Testis (tissue), 3 donors: Measurements from ENCODE around the gene NAP1L4. TPM values are rescaled to one million over a fixed set of nuclear protein-coding genes. Genes with fewer than 3 reads are reported as not detected.
A peak's percentile ranks its signal among the peaks of the same experiment; 100 is the strongest.

Source experiments
- DNase-seq: peaks from one replicate; pipeline ENCODE4 v3.0.0-alpha.2; 2019
- H3K27ac ChIP-seq, 2 donors: fragments of 200-600 bp; sonication (generic); one replicate each; pipeline ENCODE4 v1.5.1; 2019
- H3K27me3 ChIP-seq: fragments of 200-600 bp; sonication (generic); one replicate; pipeline ENCODE4 v1.5.1; 2019
- H3K36me3 ChIP-seq: fragments of 200-600 bp; sonication (generic); one replicate; pipeline ENCODE4 v1.5.1; 2017; ENCODE audit warnings: low read depth; ENCODE audit errors: missing control alignments
- H3K4me1 ChIP-seq: fragments of 200-600 bp; sonication (generic); one replicate; pipeline ENCODE4 v1.5.1; 2019
- H3K4me3 ChIP-seq, 2 donors: fragments of 200-600 bp; sonication (generic); one replicate each; pipeline ENCODE4 v1.5.1; 2017 to 2019
- H3K9me3 ChIP-seq: fragments of 200-600 bp; sonication (generic); one replicate; pipeline ENCODE4 v1.5.1; 2017
- CTCF ChIP-seq, 3 experiments: fragments of 450-650 bp in 2 of 3; fragments of 200-600 bp in 1 of 3; sonication (generic) in 1 of 3; IDR thresholded peaks; one replicate each; pipeline ENCODE4 v1.5.1; 2016 to 2019; ENCODE audit warnings: antibody characterized with exemption in 3 of 3, mild to moderate bottlenecking in 2 of 3, moderate library complexity in 1 of 3
- POLR2A ChIP-seq: fragments of 450-650 bp; IDR thresholded peaks from one replicate; pipeline ENCODE4 v1.6.1; 2017; ENCODE audit warnings: antibody characterized with exemption, mild to moderate bottlenecking, moderate library complexity
- WGBS, 2 donors: methylation state at CpG; one replicate each; pipeline ENCODE4 v1.1.5; 2018; 5-methylcytosine and 5-hydroxymethylcytosine counted together
- intact Hi-C: fragments of 100-400 bp; cut with DNase I; formaldehyde crosslinking; loops from one replicate; pipeline ENCODE4 v1.15.1; 2023; ENCODE audit warnings: low total_unique reads
- polyA plus RNA-seq: library from polyadenylated mRNA; stranded (reverse); fragments of 350-450 nt; fragmentation: Illumina TruSeq; extraction: RNeasy Lipid Tissue Mini Kit (QIAGEN cat#74804); gene quantifications from one replicate; pipeline ENCODE4 v1.2.3, GENCODE V29; 2014; ENCODE audit warnings: low read depth, low replicate concordance; ENCODE audit not compliant: insufficient read depth
- total RNA-seq, 2 donors: library from RNA; depleted of rRNA; stranded (reverse); fragments of >200 nt; gene quantifications; one replicate each; pipeline ENCODE4 v1.2.3, GENCODE V29; 2016

The NAP1L4 gene
- total and polyA plus RNA-seq, 3 donors from 2014 or later, result 165 to 208 (median 206) TPM

GRCh38 chr11:2996976-2997375 lies 4.8 kb upstream of the NAP1L4 start:
- H3K36me3 ChIP-seq, result no peaks in the 10 kb centered on the region
- H3K9me3 ChIP-seq, result no peaks in the 10 kb centered on the region
- no peak overlapping the region for H3K4me3 ChIP-seq
- TF ChIP-seq CTCF (IDR thresholded peaks at IDR 0.05) (no peak), POLR2A (no peak)
- no peak for DNase-seq
- 69 to 82% methylated on average over 6 of the region's 6 CpGs for WGBS, 2 donors
- H3K27ac ChIP-seq, result no peak overlapping the region
- H3K4me1 ChIP-seq, result peaks cover 15% of the 10 kb centered on the region
- H3K27me3 ChIP-seq, result no peaks in the 10 kb centered on the region
- intact Hi-C loops, result no loop called here

- Histone ChIP-seq H3K36me3 (no peaks in the 10 kb centered on the region), H3K27ac (no peak overlapping the region), H3K4me3 (no peak overlapping the region), H3K4me1 (peaks cover 11% of the 10 kb centered on the region), H3K27me3 (no peaks in the 10 kb centered on the region), H3K9me3 (no peaks in the 10 kb centered on the region)
- TF ChIP-seq CTCF (IDR thresholded peaks at IDR 0.05), result no peak
- TF ChIP-seq POLR2A, result no peak
- intact Hi-C loops, result no loop called here
- DNase-seq, result peak; percentile 79
- WGBS, 2 donors, result 70 to 71% methylated on average over 11 to 14 of the region's 14 CpGs
Measured at GRCh38 chr11:2995893-2996554, 3.9 kb upstream of the NAP1L4 start.

- Histone ChIP-seq H3K27ac (no peak overlapping the region), H3K36me3 (no peaks in the 10 kb centered on the region), H3K9me3 (no peaks in the 10 kb centered on the region), H3K4me1 (peaks cover 14% of the 10 kb centered on the region), H3K27me3 (no peaks in the 10 kb centered on the region), H3K4me3 (no peak overlapping the region)
- no peak for DNase-seq
- intact Hi-C loops, result no loop called here
- 83 to 92% methylated on average over 7 to 13 of the region's 13 CpGs for WGBS, 2 donors
- TF ChIP-seq CTCF (IDR thresholded peaks at IDR 0.05) (no peak), POLR2A (no peak)
Measured at GRCh38 chr11:2995031-2995561, 3.0 kb upstream of the NAP1L4 start.

GRCh38 chr11:2994336-2994730 lies 2.2 kb upstream of the NAP1L4 start:
- no peaks in the 10 kb centered on the region for H3K27me3 ChIP-seq
- H3K9me3 ChIP-seq, result no peaks in the 10 kb centered on the region
- TF ChIP-seq CTCF (IDR thresholded peaks at IDR 0.05) (no peak), POLR2A (no peak)
- 63 to 77% methylated on average over 4 of the region's 4 CpGs for WGBS, 2 donors
- intact Hi-C loops, result no loop called here
- H3K4me1 ChIP-seq, result peaks cover 22% of the 10 kb centered on the region
- no peak overlapping the region for H3K27ac ChIP-seq
- H3K4me3 ChIP-seq, result no peak overlapping the region
- no peak for DNase-seq
- H3K36me3 ChIP-seq, result no peaks in the 10 kb centered on the region

- TF ChIP-seq POLR2A (no peak), CTCF (IDR thresholded peaks at IDR 0.05) (no peak)
- intact Hi-C loops, result no loop called here
Measured at GRCh38 chr11:2992997-2993325, 832 bp upstream of the NAP1L4 start.

More at GRCh38 chr11:2992997-2993325, 832 bp upstream of the NAP1L4 start:
- Histone ChIP-seq H3K27me3 (no peaks in the 10 kb centered on the region), H3K4me1 (peaks cover 33% of the 10 kb centered on the region), H3K9me3 (no peaks in the 10 kb centered on the region), H3K36me3 (no peaks in the 10 kb centered on the region), H3K4me3 (peak overlapping the region; percentile 87 to 89), H3K27ac (no peak overlapping the region)
- WGBS, 2 donors, result 28 to 41% methylated on average over 2 to 7 of the region's 7 CpGs
- DNase-seq, result no peak
